Endothelial cell of hepatic sinusoid (primary cell): ENCODE data around the gene LYSMD3.

Experiments
- in situ Hi-C: cut with HindIII; loops from 2 replicates; pipeline ENCODE4 v1.10.0; 2017; ENCODE audit warnings: low sequenced_read_pairs

The LYSMD3 gene

DNA sequence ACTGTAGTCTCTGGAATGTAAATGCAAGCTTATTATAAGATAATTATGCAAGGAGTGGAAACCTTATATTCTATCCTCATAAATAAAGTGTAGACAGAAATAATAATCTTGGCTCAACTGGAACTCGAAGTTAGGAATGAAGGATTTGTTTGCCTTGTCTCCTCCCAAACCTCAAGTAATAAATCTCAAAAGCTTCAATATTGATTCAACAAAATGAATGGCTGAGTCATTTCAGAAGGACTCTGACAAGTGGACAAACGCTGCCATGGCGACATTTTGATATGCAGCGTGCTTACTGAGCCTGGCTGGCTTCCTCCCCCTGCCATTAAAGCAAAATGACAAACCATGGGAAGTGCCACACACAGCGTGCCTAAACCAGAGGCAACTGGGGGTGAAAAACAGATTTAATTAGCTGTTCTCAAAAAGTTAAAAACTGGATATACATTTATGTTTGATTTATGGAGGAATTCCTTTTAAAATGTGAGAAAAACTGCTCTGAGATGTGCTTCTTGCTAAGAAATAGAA, 18.7 kb upstream of the LYSMD3 start:
- in situ Hi-C loops: no loop called here

DNA sequence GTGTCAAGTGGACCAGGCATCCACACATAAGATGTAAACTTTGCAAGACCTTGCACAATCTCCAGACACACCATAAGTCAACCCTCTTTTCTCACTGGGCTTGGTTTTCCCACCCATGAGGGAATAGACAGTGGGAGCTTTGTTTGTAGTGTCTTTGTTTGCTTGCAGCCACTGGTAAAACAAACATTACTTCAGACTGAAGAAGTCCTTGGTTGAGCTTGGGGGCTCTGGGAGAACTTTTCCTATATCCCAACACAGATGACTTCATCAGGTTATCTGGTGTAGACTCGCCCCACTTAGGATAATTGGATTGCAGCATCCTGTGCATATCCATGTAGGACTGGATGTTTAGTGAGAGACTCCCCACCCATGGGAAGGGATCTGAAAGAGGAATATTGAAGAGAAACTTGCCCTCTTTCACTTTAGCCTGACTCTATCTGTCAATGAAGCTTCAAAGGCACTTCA, 17.7 kb upstream of the LYSMD3 start:
- in situ Hi-C loops: no loop called here

DNA sequence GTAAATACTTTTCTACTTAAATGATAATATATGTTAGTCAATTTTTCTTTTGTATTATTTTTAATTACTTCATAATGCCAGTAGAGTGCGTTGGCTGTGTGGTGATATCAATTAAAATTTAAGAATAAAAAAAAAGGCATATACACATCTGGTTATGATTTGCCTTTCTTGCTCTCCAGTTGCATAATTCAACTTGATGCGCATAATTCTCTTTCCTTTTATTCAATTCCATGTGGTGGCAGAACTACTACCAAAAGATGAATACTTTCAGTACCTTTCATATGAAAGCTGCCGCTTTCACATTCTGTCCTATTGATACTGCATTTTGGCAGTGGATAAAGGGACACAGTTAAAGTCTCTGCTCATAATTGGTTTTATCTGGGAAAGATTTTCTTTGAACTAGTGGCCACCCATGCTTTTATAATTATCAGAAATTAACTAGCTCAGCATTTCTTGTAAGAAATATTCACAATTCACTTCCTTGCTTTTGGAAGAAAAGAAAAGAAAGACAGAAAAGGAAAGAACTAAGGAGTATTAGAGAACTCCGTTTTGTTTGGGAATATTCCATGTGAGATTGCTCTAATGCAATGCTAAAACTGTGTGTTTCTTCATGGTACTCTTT, 16.9 kb upstream of the LYSMD3 start:
- in situ Hi-C loops: no loop called here

DNA sequence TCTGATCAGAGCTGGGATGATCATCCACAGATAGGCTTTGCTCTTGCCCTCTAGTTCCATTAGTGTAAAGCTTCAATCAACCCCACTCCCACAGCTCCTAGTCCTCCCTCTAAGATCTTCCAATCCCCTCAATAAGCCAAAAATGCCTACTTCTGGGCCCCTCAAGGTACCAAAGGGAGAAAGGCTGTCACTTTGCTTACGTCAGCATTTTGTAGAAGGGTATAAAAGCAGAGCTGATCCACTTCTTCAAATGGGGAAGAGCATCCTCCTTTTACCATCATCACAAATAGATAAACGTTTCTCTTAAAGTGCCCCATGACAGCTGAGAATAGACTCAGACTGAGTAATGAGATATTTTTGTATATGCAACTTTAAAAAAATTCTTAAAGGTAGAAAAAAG, 16.1 kb upstream of the LYSMD3 start:
- in situ Hi-C loops: no loop called here

DNA sequence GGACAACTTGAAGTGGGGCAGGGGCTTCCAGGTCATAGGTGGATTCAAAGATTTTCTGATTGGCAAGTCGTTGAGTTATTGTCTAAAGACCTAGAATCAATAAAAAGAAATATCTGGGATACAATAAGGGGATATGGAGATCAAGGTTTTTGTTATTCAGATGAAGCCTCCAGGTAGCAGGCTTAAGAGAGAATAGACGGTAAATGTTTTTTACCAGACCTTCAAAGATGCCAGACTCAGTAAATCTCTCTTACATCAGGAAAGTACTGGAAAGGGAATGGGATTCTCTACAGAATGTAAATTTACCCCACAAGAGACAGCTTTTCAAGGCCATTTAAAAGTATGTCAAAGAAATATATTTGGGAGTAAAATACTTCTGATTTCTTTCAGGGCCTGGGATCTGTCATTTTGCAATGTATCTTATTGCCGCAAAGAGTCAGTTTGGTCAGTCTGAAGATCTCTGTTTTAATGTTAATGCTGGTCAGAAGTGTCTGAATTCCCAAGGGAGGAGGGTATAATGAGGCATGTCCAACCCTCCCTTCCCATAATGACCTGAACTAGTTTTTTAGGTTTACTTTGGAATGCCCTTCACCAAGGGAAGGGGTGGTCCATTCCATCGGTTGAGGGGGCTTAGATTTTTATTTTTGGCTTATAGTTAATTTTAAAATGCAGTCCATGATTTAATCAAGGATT, 13.6 kb upstream of the LYSMD3 start:
- in situ Hi-C loops: no loop called here

DNA sequence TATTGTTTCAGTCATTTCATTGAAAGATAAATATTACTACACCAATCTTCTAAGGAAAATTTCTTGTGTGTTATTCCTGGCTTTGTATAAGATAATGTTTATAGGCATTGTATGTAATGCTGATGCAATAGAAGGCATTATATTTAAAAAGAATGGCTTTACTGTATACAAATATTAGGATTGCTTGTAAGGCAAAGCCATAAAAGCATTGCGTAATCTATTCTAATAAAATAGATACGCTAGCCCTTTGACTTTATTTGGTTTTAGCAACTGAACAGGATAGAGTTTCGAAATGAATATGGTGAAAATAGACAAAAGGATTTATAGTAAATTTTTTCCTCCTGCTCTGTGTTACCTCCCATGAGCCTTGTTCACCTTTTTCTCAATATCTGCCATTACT, 5.5 kb upstream of the LYSMD3 start:
- in situ Hi-C loops: no loop called here

DNA sequence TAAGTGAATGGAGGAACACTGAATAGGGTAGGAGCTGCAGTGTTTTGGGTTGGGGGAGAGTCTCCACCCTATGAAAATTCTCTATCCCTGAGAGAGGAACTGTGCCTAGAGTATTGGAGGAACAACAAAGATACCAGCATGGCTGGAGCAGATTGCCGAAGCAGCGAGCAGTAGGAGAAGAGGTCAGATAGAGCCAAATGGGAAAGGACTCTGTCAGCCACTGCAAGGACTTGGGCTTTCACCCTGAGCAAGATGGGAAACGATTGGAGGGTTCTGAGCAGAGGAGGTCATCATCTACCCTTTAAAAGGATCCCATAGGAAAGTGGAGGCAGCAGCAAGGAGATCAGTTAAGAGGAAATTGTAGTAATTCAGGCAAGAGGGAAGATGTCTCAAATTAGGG, 4.4 kb upstream of the LYSMD3 start:
- in situ Hi-C loops: no loop called here

DNA sequence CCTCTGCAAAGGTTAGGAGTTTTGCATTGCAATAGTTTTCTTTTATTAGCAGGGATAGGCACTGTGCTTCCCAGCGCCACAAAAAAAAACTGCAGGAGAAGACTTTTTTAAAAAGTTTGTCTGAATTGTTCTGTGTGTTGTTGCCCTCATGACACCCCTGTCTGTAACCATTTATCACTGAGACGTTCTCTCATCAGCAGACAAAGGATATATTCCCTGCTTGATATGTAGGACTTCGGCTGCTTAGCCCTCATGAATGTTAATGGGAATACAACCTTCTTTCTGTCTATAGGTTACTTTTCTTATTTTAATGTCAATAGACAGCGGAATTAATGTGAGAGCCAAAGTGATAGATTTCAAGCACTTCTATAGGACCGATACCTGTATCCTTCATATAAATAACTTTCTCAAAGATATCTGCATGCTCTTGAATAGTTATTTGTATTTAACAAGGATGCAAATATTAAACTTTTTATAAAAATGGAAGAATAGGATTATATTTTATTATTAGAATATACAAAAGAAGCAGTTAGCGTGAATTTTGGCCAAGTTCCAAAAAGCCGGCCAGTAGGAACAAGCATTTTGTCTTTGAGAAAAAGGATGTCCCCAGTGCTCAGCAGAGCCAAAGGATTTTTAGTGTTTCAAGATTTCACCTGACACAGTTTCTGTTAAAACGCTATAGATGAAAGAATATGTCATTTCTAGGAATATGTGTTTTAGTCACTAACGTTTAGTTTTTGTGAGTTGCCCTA, 1.5 kb upstream of the LYSMD3 start:
- in situ Hi-C loops: no loop called here

DNA sequence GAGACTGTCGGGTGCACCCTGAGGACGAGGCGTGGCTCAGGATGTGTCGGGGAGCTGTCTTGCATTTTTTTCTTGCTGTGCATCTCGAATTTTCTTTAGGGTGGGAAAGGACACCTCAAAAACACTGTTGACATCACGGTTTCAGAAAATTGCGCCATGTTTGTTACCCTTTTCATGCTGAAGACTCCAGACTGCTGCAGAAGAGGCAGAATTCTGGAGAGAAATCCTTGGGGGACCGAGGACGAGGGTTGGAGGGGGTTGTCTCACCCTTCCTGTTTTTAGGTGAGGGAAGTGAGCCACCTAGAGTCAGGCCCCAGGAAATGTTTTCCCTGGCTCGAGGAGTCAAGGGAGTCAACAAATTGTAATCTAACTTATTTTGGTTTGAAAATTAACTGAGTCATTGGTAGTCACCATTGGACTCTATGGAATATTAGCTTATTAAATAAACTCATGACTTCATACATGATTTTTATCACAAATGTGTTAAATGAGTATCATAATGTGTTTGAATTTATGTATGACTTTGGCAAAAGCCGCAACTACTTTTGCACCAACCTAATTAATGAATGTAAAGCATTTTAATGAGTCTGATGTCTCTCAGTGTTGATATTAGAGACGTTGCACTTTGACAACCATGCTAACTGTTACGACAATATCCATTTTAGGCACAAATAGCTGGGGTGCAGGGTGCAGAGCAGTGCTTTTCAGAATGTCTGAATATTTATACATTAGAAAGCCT, 724 bp upstream of the LYSMD3 start:
- in situ Hi-C loops: no loop called here

DNA sequence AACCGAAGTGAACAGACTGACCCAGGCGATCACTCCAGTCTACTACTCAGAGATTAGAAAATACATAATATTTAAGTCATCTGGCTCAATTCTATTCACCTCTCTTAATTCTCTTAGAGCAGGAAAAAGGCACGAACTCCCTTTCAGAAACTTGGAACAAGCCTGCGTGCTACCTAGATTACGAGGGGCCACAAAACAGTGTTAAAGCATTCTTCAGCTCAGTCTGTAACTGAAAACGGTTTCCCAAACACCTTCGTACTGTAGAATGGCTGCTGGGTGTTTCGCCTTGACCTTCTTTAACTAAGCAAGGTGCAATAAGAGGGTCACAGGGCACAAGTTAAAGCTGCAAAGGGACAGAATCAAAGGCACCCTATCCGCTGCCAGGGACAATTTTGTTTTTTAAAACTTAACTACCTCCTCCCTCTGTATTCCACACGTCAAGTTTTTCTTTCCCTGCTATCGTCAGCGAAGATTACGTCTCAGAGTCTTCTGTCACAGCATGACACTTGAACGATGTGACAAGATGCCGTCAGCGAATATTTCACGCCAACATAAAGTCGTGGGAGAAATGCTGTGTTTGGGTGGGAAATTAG, 687 bp downstream of the LYSMD3 start:
- in situ Hi-C loops: no loop called here

DNA sequence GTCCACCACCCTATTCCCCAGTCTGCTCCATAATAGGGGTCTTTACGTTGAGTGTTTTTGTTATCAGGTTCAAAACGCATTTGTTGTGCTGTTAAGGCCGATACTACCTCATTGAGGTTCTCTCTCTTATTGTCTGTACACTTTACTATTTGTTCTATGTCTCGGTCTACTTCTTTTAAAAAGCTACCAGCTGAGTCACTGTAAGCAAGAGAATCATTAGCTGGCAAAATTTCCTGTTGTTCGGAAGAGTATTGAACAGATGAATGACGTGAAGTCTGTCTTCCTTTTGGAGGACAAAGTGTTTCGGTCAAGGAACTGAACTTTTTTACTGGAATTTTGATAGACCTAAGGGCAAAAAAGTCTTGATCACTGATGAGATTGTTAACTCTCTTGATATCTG, 10.3 kb downstream of the LYSMD3 start:
- in situ Hi-C loops: no loop called here

DNA sequence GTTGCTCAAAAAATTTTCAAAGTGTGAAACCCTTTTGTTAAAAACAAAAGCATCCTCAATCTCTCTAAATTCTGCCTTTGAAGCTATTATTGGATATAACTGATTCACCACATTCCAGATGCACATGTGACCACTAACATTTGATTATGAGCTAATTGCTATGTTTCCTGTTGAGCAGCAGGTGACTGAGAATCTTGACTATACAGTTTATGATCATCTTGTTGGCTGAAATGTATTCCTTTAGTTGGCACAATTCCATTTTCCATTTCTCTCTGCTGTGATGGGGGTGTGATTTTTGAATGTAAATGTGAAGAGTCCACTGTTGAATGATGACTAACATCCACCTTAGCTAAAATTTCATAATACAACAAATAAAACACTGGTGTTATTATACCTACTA, 10.7 kb downstream of the LYSMD3 start:
- in situ Hi-C loops: no loop called here

DNA sequence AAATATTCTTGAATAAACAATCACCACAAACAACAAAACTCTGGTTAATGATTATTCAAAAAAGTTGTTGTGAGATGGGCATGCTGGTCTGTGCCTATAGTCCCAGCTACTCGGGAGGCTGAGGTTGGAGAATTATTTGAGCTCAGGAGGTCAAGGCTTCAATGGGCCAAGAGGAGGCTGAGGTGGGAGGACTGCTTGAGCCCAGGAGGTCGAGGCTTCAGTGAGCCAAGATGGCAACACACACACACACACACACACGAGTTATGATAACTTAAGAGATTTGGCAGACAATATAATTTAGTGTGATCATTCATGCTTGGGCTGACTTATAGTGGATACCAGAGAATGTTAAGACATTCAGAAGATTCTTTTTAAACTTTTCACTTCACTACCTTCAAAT, 14.9 kb downstream of the LYSMD3 start:
- in situ Hi-C loops: no loop called here

DNA sequence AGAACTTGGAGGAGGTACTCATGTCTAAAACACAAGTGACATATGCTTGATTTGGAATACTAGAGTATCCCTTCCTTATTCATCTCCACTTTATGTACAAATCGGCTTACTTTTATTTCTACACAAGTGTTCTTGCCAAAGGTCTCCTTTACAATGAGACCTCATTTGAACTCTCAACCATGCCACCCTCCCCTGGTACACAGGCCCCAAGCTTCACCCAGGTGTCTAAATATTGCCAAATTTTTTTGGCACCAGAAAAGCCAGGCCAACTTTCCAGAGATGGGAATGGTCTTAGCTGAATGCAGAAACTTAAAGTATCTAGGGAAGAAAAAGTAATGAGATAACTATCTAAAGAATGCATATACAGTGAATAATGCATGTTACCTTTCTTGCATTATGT, 18.9 kb downstream of the LYSMD3 start:
- in situ Hi-C loops: no loop called here

DNA sequence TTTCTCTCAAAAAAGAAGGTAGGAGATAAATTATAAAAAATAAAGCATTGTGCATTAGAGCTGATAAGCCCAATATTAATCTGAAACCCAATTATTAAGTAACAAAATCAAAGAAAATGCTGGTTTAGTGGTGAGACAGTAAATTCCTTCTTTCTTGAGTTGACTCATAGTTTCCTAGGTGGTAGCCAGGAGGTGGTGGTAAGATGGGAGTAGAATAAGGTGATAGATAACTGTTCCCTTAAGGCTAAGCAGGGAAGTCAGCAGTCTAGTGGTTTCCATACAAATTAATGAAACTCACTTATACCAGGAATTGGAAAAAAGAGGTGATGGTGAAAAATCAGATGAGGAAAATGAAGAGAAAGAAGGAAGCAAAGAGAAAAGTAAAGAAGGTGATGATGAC, 23.2 kb downstream of the LYSMD3 start:
- in situ Hi-C loops: no loop called here

DNA sequence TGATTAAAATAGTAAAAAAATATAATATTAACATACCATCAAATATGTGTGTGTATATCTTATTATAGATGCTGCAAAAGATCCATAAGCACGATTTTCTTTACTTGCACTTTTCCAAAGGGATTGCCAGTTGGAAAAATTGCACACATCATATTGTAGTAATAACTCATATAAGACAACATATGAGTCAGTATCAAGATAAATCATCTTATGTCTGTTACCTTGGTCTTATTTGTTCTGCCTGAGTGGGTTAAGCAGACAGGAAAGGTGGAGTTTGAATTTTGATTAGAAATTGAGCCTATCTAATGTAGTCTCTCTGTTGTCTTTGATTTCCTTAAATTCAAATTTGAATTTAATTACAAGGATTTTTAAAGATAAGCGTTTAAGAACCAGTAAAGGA, 24.6 kb downstream of the LYSMD3 start:
- in situ Hi-C loops: no loop called here

DNA sequence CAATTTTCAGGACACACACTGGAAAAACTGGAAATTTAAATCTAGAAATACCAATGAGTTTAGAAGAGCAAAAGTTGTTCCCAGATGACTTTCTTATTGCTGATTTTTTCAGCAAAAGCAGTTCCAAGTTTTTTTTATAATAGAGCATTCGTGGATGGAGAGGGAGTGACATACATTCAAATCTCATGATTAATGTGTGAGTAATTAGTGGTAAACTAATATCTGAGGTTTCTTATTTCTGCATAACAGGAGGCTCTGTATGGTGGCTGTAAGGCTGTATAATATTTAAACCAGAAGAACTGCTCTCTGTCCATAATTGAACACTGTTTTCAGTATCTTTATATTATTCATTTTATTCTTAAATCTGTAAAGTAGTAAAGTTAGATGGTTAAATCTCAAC, 25.8 kb downstream of the LYSMD3 start:
- in situ Hi-C loops: no loop called here

DNA sequence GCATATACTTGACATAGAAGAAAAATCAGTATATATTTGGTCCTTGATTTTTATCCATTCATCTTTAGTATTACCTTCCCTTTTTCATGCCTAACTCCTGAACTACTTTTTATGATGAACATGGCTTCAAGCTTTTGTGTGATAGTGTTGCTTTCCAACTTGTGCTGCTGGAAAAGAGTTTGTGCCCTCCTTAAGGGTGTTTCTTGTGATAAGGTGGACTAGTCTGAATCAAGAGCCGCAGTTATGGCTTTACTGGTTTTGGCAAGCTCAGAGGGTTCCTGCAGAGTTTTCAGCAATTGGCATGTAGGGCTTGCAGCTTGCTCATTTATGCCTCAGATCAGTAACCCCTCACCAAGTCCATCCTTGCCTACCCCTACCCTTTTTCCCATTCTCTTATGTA, 34.2 kb downstream of the LYSMD3 start:
- in situ Hi-C loops: no loop called here

DNA sequence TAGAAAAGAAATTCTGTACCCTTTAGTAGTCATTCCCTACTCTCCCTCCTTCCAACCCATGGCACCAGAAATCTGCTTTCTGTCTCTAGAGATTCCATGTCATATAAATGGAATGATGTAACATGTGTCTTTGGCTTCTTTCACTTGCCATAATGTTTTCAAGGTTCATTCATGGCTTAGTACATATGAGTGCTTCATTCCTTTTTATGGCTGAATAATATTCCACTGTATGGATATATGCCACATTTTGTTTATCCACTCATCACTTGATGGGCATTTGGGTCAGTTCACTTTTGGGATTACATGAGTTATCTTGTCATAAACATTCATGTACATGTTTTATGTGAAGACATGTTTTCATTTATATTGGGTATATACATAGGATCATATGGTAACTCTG, 35.3 kb downstream of the LYSMD3 start:
- in situ Hi-C loops: no loop called here

DNA sequence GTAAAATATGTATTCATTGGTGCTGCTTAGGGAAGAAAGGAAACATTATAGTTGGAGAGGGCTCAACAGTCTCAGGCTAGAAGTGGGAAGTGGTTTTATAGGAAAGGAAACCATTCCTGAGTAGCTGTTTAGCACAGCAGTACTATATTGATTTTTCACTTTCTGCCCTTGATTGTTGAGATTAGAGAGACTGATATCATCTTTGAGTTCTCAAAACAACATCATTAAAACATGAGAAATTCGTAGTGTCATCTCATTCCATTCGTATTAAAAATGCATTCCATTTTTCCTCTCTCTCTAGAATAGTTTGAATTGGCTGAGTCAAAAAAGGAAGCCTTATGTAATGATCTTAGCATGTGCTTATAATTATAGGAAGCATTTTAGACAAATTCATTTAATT, 40.6 kb downstream of the LYSMD3 start:
- in situ Hi-C loops: no loop called here

DNA sequence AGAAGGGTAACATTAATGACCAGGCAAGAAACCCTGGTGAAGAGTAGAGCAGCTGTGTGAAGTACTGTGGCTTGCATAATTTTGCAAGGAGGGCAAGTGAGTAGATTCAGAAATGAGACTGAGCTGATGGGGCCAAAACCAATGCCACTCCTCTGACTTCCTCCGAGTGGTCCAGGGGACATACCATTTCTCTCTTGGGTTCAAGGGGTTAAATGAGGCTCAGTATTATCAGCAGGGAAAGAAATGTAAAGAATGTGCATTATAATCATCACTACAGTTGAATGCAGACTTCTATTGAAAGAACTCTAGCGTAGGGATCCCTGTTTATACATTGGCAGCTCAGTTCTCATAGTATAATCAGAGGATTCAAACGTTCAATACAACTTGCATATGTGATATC, 44.8 kb downstream of the LYSMD3 start:
- in situ Hi-C loops: no loop called here
